Measurements from ENCODE around the gene RASAL2.
A peak's percentile ranks its signal among the peaks of the same experiment; 100 is the strongest.
"Not testable (repeated sequence)": the region's sequence is repeated elsewhere in the genome, so short reads cannot be mapped to it uniquely, and the experiment has no call there.

RASAL2 gene

DNA sequence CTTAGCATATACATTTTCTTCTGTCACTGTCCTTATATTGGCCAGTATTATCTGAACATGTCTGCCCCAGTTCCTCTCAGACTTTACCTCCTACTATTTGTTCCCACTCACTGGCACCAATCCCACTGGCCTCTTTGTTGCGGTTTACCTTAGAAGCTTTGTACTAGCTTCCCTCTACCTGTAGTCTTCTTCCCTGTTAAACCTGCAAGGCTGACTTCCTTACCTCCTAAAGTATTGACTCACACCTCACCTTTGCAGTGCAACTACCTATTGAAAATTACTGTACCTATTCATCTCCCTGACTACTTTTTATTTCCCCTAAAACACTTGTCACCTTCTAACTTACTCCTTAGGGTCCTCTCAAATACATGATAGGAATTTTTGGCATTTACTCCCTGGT, 291.8 kb downstream of the RASAL2 start:
- no peak overlapping the region for H3K27ac ChIP-seq (ENCODE audit: poor library complexity, severe bottlenecking)
- H3K4me3 ChIP-seq (ENCODE audit: severe bottlenecking): no peak overlapping the region
- no peaks in the 10 kb centered on the region for H3K36me3 ChIP-seq (ENCODE audit: low read depth)
- DNase-seq (ENCODE audit: low spot score) (no peak), ATAC-seq (ENCODE audit: low read depth) (0 out of 3 replicates have a peak, but pooled peaks have one; percentile 23)
- H3K9me3 ChIP-seq (ENCODE audit: severe bottlenecking): no peaks in the 10 kb centered on the region
- TF ChIP-seq, protein P1, sequence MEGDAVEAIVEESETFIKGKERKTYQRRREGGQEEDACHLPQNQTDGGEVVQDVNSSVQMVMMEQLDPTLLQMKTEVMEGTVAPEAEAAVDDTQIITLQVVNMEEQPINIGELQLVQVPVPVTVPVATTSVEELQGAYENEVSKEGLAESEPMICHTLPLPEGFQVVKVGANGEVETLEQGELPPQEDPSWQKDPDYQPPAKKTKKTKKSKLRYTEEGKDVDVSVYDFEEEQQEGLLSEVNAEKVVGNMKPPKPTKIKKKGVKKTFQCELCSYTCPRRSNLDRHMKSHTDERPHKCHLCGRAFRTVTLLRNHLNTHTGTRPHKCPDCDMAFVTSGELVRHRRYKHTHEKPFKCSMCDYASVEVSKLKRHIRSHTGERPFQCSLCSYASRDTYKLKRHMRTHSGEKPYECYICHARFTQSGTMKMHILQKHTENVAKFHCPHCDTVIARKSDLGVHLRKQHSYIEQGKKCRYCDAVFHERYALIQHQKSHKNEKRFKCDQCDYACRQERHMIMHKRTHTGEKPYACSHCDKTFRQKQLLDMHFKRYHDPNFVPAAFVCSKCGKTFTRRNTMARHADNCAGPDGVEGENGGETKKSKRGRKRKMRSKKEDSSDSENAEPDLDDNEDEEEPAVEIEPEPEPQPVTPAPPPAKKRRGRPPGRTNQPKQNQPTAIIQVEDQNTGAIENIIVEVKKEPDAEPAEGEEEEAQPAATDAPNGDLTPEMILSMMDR (IDR thresholded peaks at IDR 0.05; ENCODE audit: poor library complexity, severe bottlenecking): no peak
- peaks cover 5% of the 10 kb centered on the region for H3K4me1 ChIP-seq (ENCODE audit: insufficient read depth, poor library complexity, severe bottlenecking)
- H3K27me3 ChIP-seq (ENCODE audit: insufficient read depth, poor library complexity, severe bottlenecking): no peaks in the 10 kb centered on the region

DNA sequence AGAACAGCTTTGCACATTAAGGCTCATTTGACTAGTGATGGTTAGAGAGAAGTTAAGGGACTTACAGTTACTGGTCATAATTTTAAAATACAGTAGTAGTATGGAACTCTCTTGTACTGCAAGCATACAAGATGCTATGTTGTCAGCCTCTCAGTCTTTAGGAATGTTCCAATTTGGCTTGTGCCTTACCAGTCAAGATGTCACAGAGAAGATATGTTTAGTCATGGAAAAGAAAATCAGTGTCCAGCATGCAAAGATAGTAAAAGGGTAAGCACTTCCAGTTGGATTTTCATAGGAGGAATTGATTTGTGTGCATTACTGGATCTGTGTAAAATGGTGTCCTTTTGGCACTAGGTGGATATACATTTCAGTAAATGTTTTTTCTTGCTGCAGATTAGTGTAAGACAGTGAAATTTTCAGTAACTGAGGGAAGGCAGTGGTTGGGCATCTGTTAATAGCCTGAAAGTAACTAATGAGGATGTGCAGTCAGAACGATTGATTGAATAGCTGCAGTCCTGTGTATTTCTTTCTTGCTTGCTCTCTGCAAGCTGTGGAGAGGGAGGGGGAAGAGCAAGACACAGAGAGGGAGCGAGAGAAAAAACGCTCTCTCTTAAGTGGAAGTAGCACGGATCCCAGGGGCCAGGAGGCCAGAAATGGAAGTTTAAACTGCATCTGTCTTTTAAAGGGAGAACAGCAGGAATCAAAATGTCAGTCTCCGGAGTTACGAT, 294.7 kb downstream of the RASAL2 start:
- H3K27me3 ChIP-seq (ENCODE audit: insufficient read depth, poor library complexity, severe bottlenecking): no peaks in the 10 kb centered on the region
- TF ChIP-seq, protein P1 (IDR thresholded peaks at IDR 0.05; ENCODE audit: poor library complexity, severe bottlenecking): no peak
- ATAC-seq (ENCODE audit: low read depth): no peak

DNA sequence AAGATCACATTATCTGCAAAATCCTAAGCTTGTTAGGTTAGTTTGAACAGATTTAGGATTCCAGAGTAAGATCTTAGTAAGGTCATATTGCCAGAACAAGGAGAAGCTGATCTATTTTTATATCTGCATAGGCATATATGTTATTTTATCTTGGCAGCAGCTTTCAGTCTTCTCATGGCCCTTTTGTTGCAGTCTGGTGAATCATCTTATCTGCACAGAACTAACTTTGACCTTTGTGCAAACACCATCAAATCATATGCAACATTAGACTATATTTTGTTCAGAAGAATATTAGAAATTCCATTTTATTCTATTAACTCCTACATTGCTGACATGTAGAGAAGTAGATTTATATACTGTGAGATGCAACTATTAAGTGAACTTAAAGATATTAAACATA, 295.5 kb downstream of the RASAL2 start:
- H3K36me3 ChIP-seq (ENCODE audit: low read depth): peaks cover 8% of the 10 kb centered on the region; the same call in 1 of the 2 replicates
- H3K9me3 ChIP-seq (ENCODE audit: severe bottlenecking): no peaks in the 10 kb centered on the region
- peaks cover 5% of the 10 kb centered on the region for H3K4me1 ChIP-seq (ENCODE audit: insufficient read depth, poor library complexity, severe bottlenecking)
- TF ChIP-seq, protein P1 (IDR thresholded peaks at IDR 0.05; ENCODE audit: poor library complexity, severe bottlenecking): no peak
- H3K27me3 ChIP-seq (ENCODE audit: insufficient read depth, poor library complexity, severe bottlenecking): no peaks in the 10 kb centered on the region
- no peak overlapping the region for H3K27ac ChIP-seq (ENCODE audit: poor library complexity, severe bottlenecking)
- DNase-seq (ENCODE audit: low spot score) (no peak), ATAC-seq (ENCODE audit: low read depth) (no peak)
- H3K4me3 ChIP-seq (ENCODE audit: severe bottlenecking): no peak overlapping the region

More for the DNA sequence above, 294.7 kb downstream of the RASAL2 start:
- no peak overlapping the region for H3K4me3 ChIP-seq (ENCODE audit: severe bottlenecking)
- H3K4me1 ChIP-seq (ENCODE audit: insufficient read depth, poor library complexity, severe bottlenecking): peaks cover 5% of the 10 kb centered on the region
- no peaks in the 10 kb centered on the region for H3K9me3 ChIP-seq (ENCODE audit: severe bottlenecking)
- H3K27ac ChIP-seq (ENCODE audit: poor library complexity, severe bottlenecking): no peak overlapping the region
- H3K36me3 ChIP-seq (ENCODE audit: low read depth): peaks cover 8% of the 10 kb centered on the region; the same call in 1 of the 2 replicates
- DNase-seq (ENCODE audit: low spot score): no peak

DNA sequence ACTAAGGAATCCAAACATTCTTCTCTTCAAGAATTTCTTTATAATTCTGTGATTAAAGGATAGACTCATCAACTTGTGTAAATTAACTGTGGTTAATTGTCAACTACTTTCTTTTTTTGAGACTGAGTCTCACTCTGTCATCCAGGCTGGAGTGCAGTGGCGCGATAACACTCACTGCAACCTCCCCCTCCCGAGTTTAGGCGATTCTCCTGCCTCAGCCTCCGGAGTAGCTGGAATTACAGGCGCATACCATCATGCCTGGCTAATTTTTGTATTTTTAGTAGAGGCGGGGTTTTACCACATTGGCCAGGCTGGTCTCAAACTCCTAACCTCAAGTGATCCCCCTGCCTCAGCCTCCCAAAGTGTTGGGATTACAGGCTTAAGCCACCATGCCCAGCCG, 296.4 kb downstream of the RASAL2 start:
- H3K9me3 ChIP-seq (ENCODE audit: severe bottlenecking); H3K4me1 ChIP-seq (ENCODE audit: insufficient read depth, poor library complexity, severe bottlenecking); DNase-seq (ENCODE audit: low spot score); ATAC-seq (ENCODE audit: low read depth); H3K36me3 ChIP-seq (ENCODE audit: low read depth); H3K27ac ChIP-seq (ENCODE audit: poor library complexity, severe bottlenecking); H3K27me3 ChIP-seq (ENCODE audit: insufficient read depth, poor library complexity, severe bottlenecking); H3K4me3 ChIP-seq (ENCODE audit: severe bottlenecking): not testable (repeated sequence)

DNA sequence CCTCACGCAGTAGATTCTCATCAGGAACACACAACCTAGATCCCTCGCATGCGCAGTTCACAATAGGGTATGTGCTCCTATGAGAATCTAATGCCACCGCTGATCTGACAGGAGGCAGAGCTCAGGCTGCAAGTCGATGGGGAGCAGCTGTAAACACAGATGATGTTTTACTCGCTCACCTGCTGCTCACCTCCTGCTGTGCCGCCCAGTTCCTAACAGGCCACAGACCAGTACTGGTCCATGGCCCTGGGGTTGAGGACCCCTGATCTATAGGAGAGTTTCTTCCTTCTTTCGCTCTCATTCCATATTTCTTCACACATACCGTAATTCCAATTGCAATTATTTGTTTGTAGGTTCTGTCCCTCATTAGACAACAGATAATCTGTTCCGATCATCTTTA, 299.5 kb downstream of the RASAL2 start:
- Histone ChIP-seq H3K36me3 (ENCODE audit: low read depth) (peaks cover 8% of the 10 kb centered on the region; the same call in 1 of the 2 replicates), H3K4me3 (ENCODE audit: severe bottlenecking) (no peak overlapping the region), H3K27me3 (ENCODE audit: insufficient read depth, poor library complexity, severe bottlenecking) (no peaks in the 10 kb centered on the region), H3K27ac (ENCODE audit: poor library complexity, severe bottlenecking) (no peak overlapping the region), H3K9me3 (ENCODE audit: severe bottlenecking) (no peaks in the 10 kb centered on the region), H3K4me1 (ENCODE audit: insufficient read depth, poor library complexity, severe bottlenecking) (peaks cover 19% of the 10 kb centered on the region)
- ATAC-seq (ENCODE audit: low read depth) (no peak), DNase-seq (ENCODE audit: low spot score) (no peak)
- TF ChIP-seq, protein P1 (IDR thresholded peaks at IDR 0.05; ENCODE audit: poor library complexity, severe bottlenecking): no peak
